Measurements from ENCODE around the gene NCOR2.

- TF ChIP-seq CTCF (IDR thresholded peaks at IDR 0.05) (no peak), POLR2A (IDR thresholded peaks at IDR 0.05) (no peak)
These were observed 35.1 kb downstream of the NCOR2 start for GRCh38 chr12:124532331-124532750.
